ENCODE data around the gene SEMA4G. TPM values are rescaled to one million over a fixed set of nuclear protein-coding genes. Genes with fewer than 3 reads are reported as not detected.

Gene SEMA4G
- total RNA-seq, 1 experiment from 2014 or later: 4.7 TPM

DNA sequence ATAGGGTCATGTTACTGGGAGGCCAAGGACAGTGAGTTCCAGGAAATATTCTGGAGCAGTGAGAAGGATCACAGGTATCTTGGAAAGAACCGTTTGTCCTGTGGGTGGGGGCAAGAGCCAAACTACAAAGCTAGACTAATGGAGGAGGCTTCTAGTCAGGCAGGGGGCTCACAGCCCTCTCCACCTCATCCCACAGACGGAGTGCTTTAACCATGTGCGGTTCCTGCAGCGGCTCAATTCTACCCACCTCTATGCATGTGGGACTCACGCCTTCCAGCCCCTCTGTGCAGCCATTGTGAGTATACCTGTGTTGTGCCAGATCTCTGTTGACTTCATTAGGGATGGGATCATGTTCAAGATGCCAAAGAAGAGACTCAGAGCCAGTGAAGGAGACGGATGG is 8.1 kb downstream of the SEMA4G start:
- intact Hi-C loops (cut with micrococcal nuclease; ENCODE audit: unreplicated experiment) (no loop called here), in situ Hi-C loops (cut with HindIII; ENCODE audit: low pct_unique_long_range_greater_than_20kb, low sequenced_read_pairs) (no loop called here)
- H3K27me3 ChIP-seq (ENCODE audit: control insufficient read depth, insufficient read depth, low read length): no peaks in the 10 kb centered on the region
- H3K4me1 ChIP-seq (ENCODE audit: control insufficient read depth, insufficient read depth, low read length): no peaks in the 10 kb centered on the region
- BruUV-seq (replicated peaks): no TSS peak
- ATAC-seq (no peak), DNase-seq (ENCODE audit: low read depth, low spot score) (no peak)
- H3K9me3 ChIP-seq (ENCODE audit: control insufficient read depth, insufficient read depth, low read depth, low read length): no peaks in the 10 kb centered on the region
- TF ChIP-seq, protein P1, sequence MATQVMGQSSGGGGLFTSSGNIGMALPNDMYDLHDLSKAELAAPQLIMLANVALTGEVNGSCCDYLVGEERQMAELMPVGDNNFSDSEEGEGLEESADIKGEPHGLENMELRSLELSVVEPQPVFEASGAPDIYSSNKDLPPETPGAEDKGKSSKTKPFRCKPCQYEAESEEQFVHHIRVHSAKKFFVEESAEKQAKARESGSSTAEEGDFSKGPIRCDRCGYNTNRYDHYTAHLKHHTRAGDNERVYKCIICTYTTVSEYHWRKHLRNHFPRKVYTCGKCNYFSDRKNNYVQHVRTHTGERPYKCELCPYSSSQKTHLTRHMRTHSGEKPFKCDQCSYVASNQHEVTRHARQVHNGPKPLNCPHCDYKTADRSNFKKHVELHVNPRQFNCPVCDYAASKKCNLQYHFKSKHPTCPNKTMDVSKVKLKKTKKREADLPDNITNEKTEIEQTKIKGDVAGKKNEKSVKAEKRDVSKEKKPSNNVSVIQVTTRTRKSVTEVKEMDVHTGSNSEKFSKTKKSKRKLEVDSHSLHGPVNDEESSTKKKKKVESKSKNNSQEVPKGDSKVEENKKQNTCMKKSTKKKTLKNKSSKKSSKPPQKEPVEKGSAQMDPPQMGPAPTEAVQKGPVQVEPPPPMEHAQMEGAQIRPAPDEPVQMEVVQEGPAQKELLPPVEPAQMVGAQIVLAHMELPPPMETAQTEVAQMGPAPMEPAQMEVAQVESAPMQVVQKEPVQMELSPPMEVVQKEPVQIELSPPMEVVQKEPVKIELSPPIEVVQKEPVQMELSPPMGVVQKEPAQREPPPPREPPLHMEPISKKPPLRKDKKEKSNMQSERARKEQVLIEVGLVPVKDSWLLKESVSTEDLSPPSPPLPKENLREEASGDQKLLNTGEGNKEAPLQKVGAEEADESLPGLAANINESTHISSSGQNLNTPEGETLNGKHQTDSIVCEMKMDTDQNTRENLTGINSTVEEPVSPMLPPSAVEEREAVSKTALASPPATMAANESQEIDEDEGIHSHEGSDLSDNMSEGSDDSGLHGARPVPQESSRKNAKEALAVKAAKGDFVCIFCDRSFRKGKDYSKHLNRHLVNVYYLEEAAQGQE (IDR thresholded peaks at IDR 0.05; ENCODE audit: insufficient read depth in 1 of 2, low read depth in 2 of 2, low read length in 1 of 2): no peak
- TF ChIP-seq SIN3A (IDR thresholded peaks at IDR 0.05; ENCODE audit: borderline replicate concordance, insufficient read depth, low read depth, low read length) (no peak), TCF7L2 (IDR thresholded peaks at IDR 0.05; ENCODE audit: low read depth, low read length) (no peak), POLR2AphosphoS5 (IDR thresholded peaks at IDR 0.05; ENCODE audit: low read depth, low read length) (no peak)
- TF ChIP-seq, protein P2, sequence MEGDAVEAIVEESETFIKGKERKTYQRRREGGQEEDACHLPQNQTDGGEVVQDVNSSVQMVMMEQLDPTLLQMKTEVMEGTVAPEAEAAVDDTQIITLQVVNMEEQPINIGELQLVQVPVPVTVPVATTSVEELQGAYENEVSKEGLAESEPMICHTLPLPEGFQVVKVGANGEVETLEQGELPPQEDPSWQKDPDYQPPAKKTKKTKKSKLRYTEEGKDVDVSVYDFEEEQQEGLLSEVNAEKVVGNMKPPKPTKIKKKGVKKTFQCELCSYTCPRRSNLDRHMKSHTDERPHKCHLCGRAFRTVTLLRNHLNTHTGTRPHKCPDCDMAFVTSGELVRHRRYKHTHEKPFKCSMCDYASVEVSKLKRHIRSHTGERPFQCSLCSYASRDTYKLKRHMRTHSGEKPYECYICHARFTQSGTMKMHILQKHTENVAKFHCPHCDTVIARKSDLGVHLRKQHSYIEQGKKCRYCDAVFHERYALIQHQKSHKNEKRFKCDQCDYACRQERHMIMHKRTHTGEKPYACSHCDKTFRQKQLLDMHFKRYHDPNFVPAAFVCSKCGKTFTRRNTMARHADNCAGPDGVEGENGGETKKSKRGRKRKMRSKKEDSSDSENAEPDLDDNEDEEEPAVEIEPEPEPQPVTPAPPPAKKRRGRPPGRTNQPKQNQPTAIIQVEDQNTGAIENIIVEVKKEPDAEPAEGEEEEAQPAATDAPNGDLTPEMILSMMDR (IDR thresholded peaks at IDR 0.05): no peak
- H3K27ac ChIP-seq (ENCODE audit: low read length): no peak overlapping the region
- CTCF ChIA-PET: interaction anchor here (0.6 kb wide), 1 partner anchor 236 kb away, joined by 5 read pairs; no protein-coding TSS in a partner anchor
- no peaks in the 10 kb centered on the region for H3K36me3 ChIP-seq (ENCODE audit: control insufficient read depth, insufficient read depth, low read length)
- H3K4me3 ChIP-seq (ENCODE audit: low read depth in 2 of 2, low read length in 2 of 2): no peak overlapping the region
- POLR2A ChIA-PET: no interaction called here

DNA sequence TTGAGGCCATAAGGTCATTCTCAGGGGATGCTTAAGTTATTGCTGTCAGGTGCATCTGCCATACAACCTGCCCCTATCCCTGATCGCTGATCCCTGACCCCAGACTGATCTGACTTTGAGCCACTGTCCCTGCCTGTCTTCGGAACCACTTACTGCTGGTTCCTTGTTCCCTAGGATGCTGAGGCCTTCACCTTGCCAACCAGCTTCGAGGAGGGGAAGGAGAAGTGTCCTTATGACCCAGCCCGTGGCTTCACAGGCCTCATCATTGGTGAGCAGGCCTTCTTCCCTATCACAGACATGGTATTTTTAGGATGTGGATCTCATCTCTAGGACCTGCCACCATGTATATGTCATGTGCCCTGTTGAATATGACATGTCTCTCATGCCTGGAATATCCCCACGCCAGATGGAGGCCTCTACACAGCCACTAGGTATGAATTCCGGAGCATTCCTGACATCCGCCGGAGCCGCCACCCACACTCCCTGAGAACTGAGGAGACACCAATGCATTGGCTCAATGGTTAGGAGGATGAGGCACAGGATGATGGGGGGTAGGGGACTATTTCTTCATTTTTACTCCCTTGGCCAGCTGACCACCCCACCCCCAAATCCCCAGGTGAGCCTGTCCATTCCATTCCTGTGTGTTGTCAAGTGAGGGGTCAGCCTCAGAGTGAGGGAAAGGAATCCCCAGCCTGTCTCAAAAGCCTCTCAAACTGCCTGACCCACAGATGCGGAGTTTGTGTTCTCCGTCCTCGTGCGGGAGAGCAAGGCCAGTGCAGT is 9.0 kb downstream of the SEMA4G start:
- H3K4me1 ChIP-seq (ENCODE audit: control insufficient read depth, insufficient read depth, low read length): no peaks in the 10 kb centered on the region
- POLR2A ChIA-PET: no interaction called here
- no peak for TF ChIP-seq POLR2AphosphoS5 (IDR thresholded peaks at IDR 0.05; ENCODE audit: low read depth, low read length)
- TF ChIP-seq SIN3A (IDR thresholded peaks at IDR 0.05; ENCODE audit: borderline replicate concordance, insufficient read depth, low read depth, low read length): no peak
- TF ChIP-seq, protein P2 (IDR thresholded peaks at IDR 0.05): no peak
- TF ChIP-seq, protein P1 (IDR thresholded peaks at IDR 0.05; ENCODE audit: insufficient read depth in 1 of 2, low read depth in 2 of 2, low read length in 1 of 2): no peak
- TF ChIP-seq TCF7L2 (IDR thresholded peaks at IDR 0.05; ENCODE audit: low read depth, low read length): no peak
- in situ Hi-C loops (cut with HindIII; ENCODE audit: low pct_unique_long_range_greater_than_20kb, low sequenced_read_pairs): no loop called here
- H3K36me3 ChIP-seq (ENCODE audit: control insufficient read depth, insufficient read depth, low read length): no peaks in the 10 kb centered on the region
- H3K27me3 ChIP-seq (ENCODE audit: control insufficient read depth, insufficient read depth, low read length): no peaks in the 10 kb centered on the region
- DNase-seq (ENCODE audit: low read depth, low spot score) (no peak), ATAC-seq (no peak)
- intact Hi-C loops (cut with micrococcal nuclease; ENCODE audit: unreplicated experiment): no loop called here
- no peak overlapping the region for H3K27ac ChIP-seq (ENCODE audit: low read length)
- BruUV-seq (replicated peaks): no TSS peak
- H3K4me3 ChIP-seq (ENCODE audit: low read depth in 2 of 2, low read length in 2 of 2): no peak overlapping the region
- H3K9me3 ChIP-seq (ENCODE audit: control insufficient read depth, insufficient read depth, low read depth, low read length): no peaks in the 10 kb centered on the region
- CTCF ChIA-PET: no interaction called here
